Activated naive CD4-positive, alpha-beta T cell treated with anti-CD3 and anti-CD28 coated beads, Interleukin-2, amount 50 U/mL, for 72 hours (primary cell): ENCODE measurements around the gene VAV3. TPM values are rescaled to one million over a fixed set of nuclear protein-coding genes. Genes with fewer than 3 reads are reported as not detected.
A peak's percentile ranks its signal among the peaks of the same experiment; 100 is the strongest.

Experiments
- ATAC-seq, 2 donors: fragments of 150-1000 bp; cut with Tn5 transposase; 2 replicates each; pipeline ENCODE4 v1.10.0; 2021; ENCODE audit warnings: mild to moderate bottlenecking in 2 of 2, moderate library complexity in 2 of 2
- DNase-seq, 2 donors: peaks; one replicate each; pipeline ENCODE4 v3.0.0; 2021 to 2022; ENCODE audit warnings: low spot score in 2 of 2
- H3K27ac Mint-ChIP-seq, 2 donors: one replicate each; pipeline ENCODE4 v1.8.0; 2022; ENCODE audit warnings: mild to moderate bottlenecking in 2 of 2, mixed read lengths in 2 of 2
- H3K36me3 Mint-ChIP-seq, 2 donors: one replicate each; pipeline ENCODE4 v1.8.0; 2022; ENCODE audit warnings: mixed read lengths in 2 of 2
- H3K9me3 Mint-ChIP-seq, 2 donors: one replicate each; pipeline ENCODE4 v1.8.0; 2022; ENCODE audit warnings: mixed read lengths in 2 of 2
- total RNA-seq, 2 donors: library from RNA; stranded (reverse); gene quantifications; one replicate each; pipeline ENCODE4 v1.2.3, GENCODE V29; 2022

VAV3 gene
- total RNA-seq, 2 donors from 2014 or later, result 1.8 to 4.7 TPM

GRCh38 chr1:107534632-107535031, 430.3 kb downstream of the VAV3 start:
- no peak overlapping the region for H3K27ac Mint-ChIP-seq
- ATAC-seq, result no peak
- no peak for DNase-seq
- H3K36me3 Mint-ChIP-seq, result no peaks in the 10 kb centered on the region
- H3K9me3 Mint-ChIP-seq, result no peaks in the 10 kb centered on the region

GRCh38 chr1:107533436-107533835, 431.5 kb downstream of the VAV3 start:
- H3K27ac Mint-ChIP-seq, result no peak overlapping the region
- no peak for DNase-seq

GRCh38 chr1:107532318-107532717, 432.7 kb downstream of the VAV3 start:
- Mint-ChIP-seq H3K36me3 (no peaks in the 10 kb centered on the region), H3K27ac (no peak overlapping the region)
- ATAC-seq, result no peak

More at GRCh38 chr1:107533436-107533835, 431.5 kb downstream of the VAV3 start:
- Mint-ChIP-seq H3K36me3 (no peaks in the 10 kb centered on the region), H3K9me3 (no peaks in the 10 kb centered on the region)
- no peak for ATAC-seq

GRCh38 chr1:107531065-107531908, 433.7 kb downstream of the VAV3 start:
- DNase-seq (no peak), ATAC-seq (no peak)
- Mint-ChIP-seq H3K9me3 (no peaks in the 10 kb centered on the region), H3K36me3 (no peaks in the 10 kb centered on the region), H3K27ac (no peak overlapping the region)

More at GRCh38 chr1:107532318-107532717, 432.7 kb downstream of the VAV3 start:
- no peak for DNase-seq
- no peaks in the 10 kb centered on the region for H3K9me3 Mint-ChIP-seq

- DNase-seq (no peak), ATAC-seq (no peak)
- no peak overlapping the region for H3K27ac Mint-ChIP-seq
- no peaks in the 10 kb centered on the region for H3K9me3 Mint-ChIP-seq
- no peaks in the 10 kb centered on the region for H3K36me3 Mint-ChIP-seq
Observed at GRCh38 chr1:107530543-107530942, 434.4 kb downstream of the VAV3 start.

- no peaks in the 10 kb centered on the region for H3K36me3 Mint-ChIP-seq
- DNase-seq (peak in 1 of 2 donors; percentile 10), ATAC-seq (peak; percentile 57 to 73)
- H3K9me3 Mint-ChIP-seq, result no peaks in the 10 kb centered on the region
- no peak overlapping the region for H3K27ac Mint-ChIP-seq
Observed at GRCh38 chr1:107529511-107530149, 435.4 kb downstream of the VAV3 start.

- DNase-seq (no peak), ATAC-seq (no peak)
- Mint-ChIP-seq H3K27ac (no peak overlapping the region), H3K36me3 (no peaks in the 10 kb centered on the region), H3K9me3 (no peaks in the 10 kb centered on the region)
Observed at GRCh38 chr1:107526524-107527198, 438.3 kb downstream of the VAV3 start.

GRCh38 chr1:107525961-107526360, 439.0 kb downstream of the VAV3 start:
- Mint-ChIP-seq H3K36me3 (no peaks in the 10 kb centered on the region), H3K9me3 (no peaks in the 10 kb centered on the region), H3K27ac (no peak overlapping the region)
- DNase-seq (no peak), ATAC-seq (no peak)

GRCh38 chr1:107525145-107525544, 439.8 kb downstream of the VAV3 start:
- peak in 1 of 2 donors; percentile 28 for ATAC-seq
- no peaks in the 10 kb centered on the region for H3K9me3 Mint-ChIP-seq
- H3K27ac Mint-ChIP-seq, result no peak overlapping the region
- no peak for DNase-seq
- H3K36me3 Mint-ChIP-seq, result no peaks in the 10 kb centered on the region

GRCh38 chr1:107524301-107524700, 440.7 kb downstream of the VAV3 start:
- Mint-ChIP-seq H3K36me3 (no peaks in the 10 kb centered on the region), H3K9me3 (no peaks in the 10 kb centered on the region), H3K27ac (no peak overlapping the region)
- DNase-seq (no peak), ATAC-seq (no peak)

GRCh38 chr1:107523736-107524135, 441.2 kb downstream of the VAV3 start:
- Mint-ChIP-seq H3K9me3 (no peaks in the 10 kb centered on the region), H3K36me3 (no peaks in the 10 kb centered on the region)
- no peak for ATAC-seq

GRCh38 chr1:107523061-107523460, 441.9 kb downstream of the VAV3 start:
- Mint-ChIP-seq H3K27ac (no peak overlapping the region), H3K36me3 (no peaks in the 10 kb centered on the region), H3K9me3 (no peaks in the 10 kb centered on the region)
- ATAC-seq (no peak), DNase-seq (no peak)

More at GRCh38 chr1:107523736-107524135, 441.2 kb downstream of the VAV3 start:
- H3K27ac Mint-ChIP-seq, result no peak overlapping the region
- DNase-seq, result no peak

Other genes starting within 250 kb of the VAV3 start
- gene SLC25A24, start 235.2 kb upstream of the VAV3 start, total RNA-seq, result 10 to 100 TPM in 1 of 2 donors, 1 to 10 TPM in 1; 5.4 to 18.5 TPM